ENCODE measurements around the gene MIF4GD. TPM values are rescaled to one million over a fixed set of nuclear protein-coding genes. Genes with fewer than 3 reads are reported as not detected.

The MIF4GD gene
- total RNA-seq, 3 donors from 2014 or later = 26.2 to 38.7 (median 28.8) TPM

DNA sequence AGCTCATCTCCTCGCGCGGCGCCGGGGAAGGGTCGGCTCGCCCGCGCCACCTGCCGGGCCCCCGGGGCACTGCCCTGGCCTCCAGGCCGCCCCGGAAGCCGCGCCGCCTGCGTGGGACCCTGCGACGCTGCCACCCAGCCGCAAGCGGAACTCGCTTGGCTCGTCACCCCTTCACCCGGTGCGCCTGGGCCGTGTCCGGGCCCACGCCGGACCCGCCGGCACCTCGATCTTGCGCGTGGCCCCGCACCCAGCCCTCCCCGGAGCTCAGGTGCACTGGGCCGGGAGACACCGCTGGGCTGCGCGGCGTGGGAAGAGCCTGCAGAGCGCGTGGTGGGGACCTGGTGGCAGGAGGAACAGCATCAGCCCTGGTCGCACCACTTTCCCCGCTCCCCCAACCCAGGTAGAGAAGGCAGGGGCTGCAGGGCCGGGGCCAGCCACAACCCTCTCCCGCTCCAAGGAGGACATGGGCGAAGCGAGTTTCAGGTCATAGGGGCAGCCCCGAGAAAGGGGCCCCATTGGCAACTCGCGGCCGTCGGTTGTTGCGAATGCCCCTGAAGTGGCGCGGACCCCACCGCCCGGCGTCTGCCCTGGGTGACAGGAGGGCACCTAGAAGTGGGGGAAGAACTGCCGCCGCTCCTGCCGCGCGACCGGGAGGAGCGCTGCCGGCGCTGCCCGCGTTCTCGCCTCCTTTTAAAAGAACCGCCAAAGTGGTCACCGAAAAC is 363 bp upstream of the MIF4GD start:
- Histone ChIP-seq H3K9me3 (no peaks in the 10 kb centered on the region), H3K27ac (peak overlapping the region; percentile 94 to 95), H3K4me3 (peak overlapping the region; percentile 78 to 91 (median 88)), H3K4me1 (peaks cover 5 to 8% of the 10 kb centered on the region in 2 donors), H3K36me3 (no peaks in the 10 kb centered on the region), H3K27me3 (no peaks in the 10 kb centered on the region)
- TF ChIP-seq POLR2AphosphoS5 (IDR thresholded peaks at IDR 0.05) = peak in 1 of 3 donors; percentile 48
- TF ChIP-seq, protein P1, sequence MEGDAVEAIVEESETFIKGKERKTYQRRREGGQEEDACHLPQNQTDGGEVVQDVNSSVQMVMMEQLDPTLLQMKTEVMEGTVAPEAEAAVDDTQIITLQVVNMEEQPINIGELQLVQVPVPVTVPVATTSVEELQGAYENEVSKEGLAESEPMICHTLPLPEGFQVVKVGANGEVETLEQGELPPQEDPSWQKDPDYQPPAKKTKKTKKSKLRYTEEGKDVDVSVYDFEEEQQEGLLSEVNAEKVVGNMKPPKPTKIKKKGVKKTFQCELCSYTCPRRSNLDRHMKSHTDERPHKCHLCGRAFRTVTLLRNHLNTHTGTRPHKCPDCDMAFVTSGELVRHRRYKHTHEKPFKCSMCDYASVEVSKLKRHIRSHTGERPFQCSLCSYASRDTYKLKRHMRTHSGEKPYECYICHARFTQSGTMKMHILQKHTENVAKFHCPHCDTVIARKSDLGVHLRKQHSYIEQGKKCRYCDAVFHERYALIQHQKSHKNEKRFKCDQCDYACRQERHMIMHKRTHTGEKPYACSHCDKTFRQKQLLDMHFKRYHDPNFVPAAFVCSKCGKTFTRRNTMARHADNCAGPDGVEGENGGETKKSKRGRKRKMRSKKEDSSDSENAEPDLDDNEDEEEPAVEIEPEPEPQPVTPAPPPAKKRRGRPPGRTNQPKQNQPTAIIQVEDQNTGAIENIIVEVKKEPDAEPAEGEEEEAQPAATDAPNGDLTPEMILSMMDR (IDR thresholded peaks at IDR 0.05) = peak; percentile 20 to 91 (median 28)
- no peak for TF ChIP-seq POLR2A (IDR thresholded peaks at IDR 0.05)
- intact Hi-C loops (cut with DNase I; ENCODE audit: low total_unique reads) = no loop called here
- DNase-seq (ENCODE audit: low spot score in 2 of 2) = peak; percentile 43 to 67

DNA sequence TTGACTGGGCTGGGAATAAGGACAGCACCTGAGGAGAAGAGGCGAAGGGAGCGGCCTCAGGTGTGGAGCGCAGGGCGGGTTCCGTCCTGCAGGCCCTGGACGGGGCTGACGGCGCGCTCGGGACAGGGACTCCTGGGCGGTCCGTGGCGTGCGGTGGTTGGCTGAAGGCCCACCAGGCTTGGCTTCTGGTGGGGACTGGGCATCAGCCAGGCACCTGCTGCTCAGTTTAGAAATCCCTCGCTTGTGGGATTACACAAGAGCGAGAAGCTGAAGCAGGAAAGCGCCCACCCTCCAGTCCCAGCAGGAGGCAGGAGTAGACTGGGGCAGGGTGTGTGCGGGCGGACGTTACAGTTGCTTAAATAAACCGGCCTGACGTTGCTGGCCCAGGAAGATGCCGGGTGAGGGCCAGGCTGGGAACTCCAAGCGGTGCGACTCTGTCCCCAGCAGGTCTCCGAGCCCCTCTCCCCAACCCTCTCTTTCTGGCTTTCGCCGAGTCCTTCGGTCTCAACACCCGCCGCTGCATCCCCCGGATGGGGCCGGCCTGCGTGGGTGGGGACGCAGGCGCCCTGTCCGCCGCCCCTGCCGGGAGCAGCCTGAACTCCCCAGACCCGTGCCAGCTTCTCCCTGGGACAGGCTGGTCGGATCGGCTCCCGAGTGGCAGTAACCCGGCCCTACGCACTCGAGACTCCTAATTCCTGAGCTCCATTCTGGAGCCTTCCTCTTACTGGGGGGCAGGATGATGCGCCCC is 639 bp downstream of the MIF4GD start:
- Histone ChIP-seq H3K4me1 (peaks cover 5 to 8% of the 10 kb centered on the region in 2 donors), H3K4me3 (peak overlapping the region; percentile 78 to 91 (median 88)), H3K27ac (peak overlapping the region; percentile 94 to 95), H3K27me3 (no peaks in the 10 kb centered on the region), H3K9me3 (no peaks in the 10 kb centered on the region), H3K36me3 (no peaks in the 10 kb centered on the region)
- intact Hi-C loops (cut with DNase I; ENCODE audit: low total_unique reads) = no loop called here
- no peak for TF ChIP-seq POLR2A (IDR thresholded peaks at IDR 0.05)
- TF ChIP-seq, protein P1 (IDR thresholded peaks at IDR 0.05) = peak in 2 of 3 donors; percentile 22 to 53
- TF ChIP-seq POLR2AphosphoS5 (IDR thresholded peaks at IDR 0.05) = peak in 1 of 3 donors; percentile 11
- DNase-seq (ENCODE audit: low spot score in 2 of 2) = peak; percentile 63 to 66

DNA sequence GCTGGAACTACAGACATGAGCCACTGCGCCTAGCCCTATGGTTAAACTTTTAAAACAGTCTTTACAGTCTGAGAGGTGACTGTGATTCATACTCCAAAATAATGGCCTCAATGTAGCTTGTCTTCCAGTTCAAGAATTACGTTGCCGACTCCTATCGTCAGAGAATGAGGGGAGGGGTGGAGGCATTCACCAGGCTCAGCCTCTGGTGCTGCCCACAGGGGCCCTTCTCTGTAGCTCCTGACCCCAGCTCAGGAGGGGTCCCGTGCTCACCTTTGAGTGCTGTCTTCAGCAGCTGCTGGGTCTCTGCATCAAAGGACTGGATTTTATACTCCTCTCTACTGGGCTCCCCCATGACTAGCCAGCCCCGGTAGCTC is 1.2 kb downstream of the MIF4GD start:
- H3K4me1 ChIP-seq = peaks cover 5 to 8% of the 10 kb centered on the region in 2 donors
- TF ChIP-seq POLR2A (IDR thresholded peaks at IDR 0.05) (no peak), POLR2AphosphoS5 (IDR thresholded peaks at IDR 0.05) (no peak)
- TF ChIP-seq, protein P1 (IDR thresholded peaks at IDR 0.05) = no peak
- intact Hi-C loops (cut with DNase I; ENCODE audit: low total_unique reads) = no loop called here
- no peaks in the 10 kb centered on the region for H3K9me3 ChIP-seq
- no peak for DNase-seq (ENCODE audit: low spot score in 2 of 2)
- H3K36me3 ChIP-seq = no peaks in the 10 kb centered on the region
- H3K27ac ChIP-seq = peak overlapping the region; percentile 94 to 95
- H3K27me3 ChIP-seq = no peaks in the 10 kb centered on the region
- peak overlapping the region; percentile 78 to 91 (median 88) for H3K4me3 ChIP-seq

DNA sequence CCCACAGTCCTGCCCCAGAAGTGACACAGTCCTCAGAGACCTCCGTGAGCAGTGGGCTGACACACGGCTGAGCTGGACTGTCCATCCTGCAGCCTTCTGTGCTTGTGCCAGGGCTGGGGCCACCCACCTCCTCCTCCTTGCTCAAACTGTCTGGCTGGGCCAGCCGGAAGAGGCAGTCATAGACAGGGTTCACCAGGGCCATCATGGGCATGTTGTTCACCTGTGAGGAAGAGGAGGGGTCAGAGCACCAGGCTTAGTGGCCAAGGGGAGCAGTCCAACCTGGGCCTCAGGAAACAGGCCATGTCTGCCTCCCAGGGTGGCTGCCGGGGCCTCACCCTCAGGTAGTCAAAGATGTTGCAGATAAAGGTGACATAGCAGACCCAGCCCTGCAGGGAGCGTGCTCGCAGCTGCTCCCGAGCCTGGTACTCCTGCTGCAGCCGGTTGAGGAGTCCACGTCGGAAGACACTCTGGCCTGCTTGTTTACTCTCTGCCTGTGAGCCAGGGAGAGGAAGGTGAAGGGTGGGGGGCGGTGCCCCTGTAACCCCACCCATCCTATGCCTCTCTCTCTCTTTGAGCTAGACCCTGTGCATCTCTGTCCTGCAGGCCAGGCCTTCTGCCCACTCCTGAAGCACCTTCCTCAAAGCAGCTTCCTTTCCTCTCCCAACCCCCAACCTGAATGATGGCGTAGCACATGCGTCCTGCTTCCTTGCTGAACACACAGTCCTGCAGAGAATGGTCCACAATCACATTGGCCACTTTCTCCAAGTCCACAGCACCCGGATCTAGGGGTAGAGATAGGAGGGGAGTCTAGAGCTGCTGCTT is 3.4 kb downstream of the MIF4GD start:
- H3K4me3 ChIP-seq = no peak overlapping the region
- DNase-seq (ENCODE audit: low spot score in 2 of 2) = no peak
- H3K27me3 ChIP-seq = no peaks in the 10 kb centered on the region
- no peaks in the 10 kb centered on the region for H3K36me3 ChIP-seq
- TF ChIP-seq, protein P1 (IDR thresholded peaks at IDR 0.05) = no peak
- no peak for TF ChIP-seq POLR2A (IDR thresholded peaks at IDR 0.05)
- no peak for TF ChIP-seq POLR2AphosphoS5 (IDR thresholded peaks at IDR 0.05)
- peak overlapping the region in 1 of 2 donors; percentile 7 for H3K27ac ChIP-seq
- H3K9me3 ChIP-seq = no peaks in the 10 kb centered on the region
- intact Hi-C loops (cut with DNase I; ENCODE audit: low total_unique reads) = no loop called here
- H3K4me1 ChIP-seq = peaks cover 5 to 8% of the 10 kb centered on the region in 2 donors

Measured in breast epithelium (tissue), 4 donors.